GM18511 (cell line): ENCODE results near the gene HADH.
A peak's percentile ranks its signal among the peaks of the same experiment; 100 is the strongest.
"Not testable (repeated sequence)": the region's sequence is repeated elsewhere in the genome, so short reads cannot be mapped to it uniquely, and the experiment has no call there.

Experiments
- ATAC-seq: cut with Tn5 transposase; IDR thresholded peaks from one replicate; pipeline ENCODE4 v1.9.1; 2021; ENCODE audit warnings: mild to moderate bottlenecking, moderate library complexity; ENCODE audit not compliant: unreplicated experiment

Gene HADH

DNA sequence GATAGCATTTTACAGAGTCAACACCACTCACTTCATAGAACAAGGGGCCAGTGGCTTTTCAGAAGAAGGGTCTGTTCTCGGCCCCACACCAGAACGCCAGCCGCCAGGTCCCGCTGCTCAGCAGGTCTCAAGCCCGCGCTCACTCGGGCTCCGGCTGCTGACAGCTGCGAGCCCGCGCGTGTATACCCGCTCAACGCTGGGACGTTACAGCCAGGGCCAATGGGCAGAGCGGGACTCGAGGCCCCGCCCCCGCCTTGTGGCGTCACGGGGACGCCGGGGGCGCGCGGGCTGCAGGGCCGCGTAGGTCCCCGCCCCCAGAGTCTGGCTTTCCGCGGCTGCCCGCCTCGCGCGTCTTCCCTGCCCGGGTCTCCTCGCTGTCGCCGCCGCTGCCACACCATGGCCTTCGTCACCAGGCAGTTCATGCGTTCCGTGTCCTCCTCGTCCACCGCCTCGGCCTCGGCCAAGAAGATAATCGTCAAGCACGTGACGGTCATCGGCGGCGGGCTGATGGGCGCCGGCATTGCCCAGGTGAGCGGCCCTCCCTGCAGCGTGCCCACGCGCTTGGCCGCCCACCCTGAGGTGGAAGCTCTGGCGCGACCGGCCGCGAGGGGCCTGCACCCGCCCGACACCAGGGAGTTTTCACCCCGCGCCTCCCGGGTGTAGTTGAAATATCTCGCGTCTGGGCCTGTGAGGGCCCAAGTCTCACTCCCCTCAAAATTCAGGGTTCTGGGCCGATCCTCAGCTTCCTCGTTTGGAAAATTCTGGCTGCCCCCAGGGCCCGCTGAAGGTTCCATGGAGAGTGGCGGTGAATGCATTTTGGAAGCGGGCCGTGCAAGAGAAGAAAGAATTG is at the start of gene HADH:
TSS of gene HADH (plus strand) at position 353 of the 850 bp plus-strand sequence. CDS start at position 397, 44 bp downstream.
- ATAC-seq = peak; percentile 96

DNA sequence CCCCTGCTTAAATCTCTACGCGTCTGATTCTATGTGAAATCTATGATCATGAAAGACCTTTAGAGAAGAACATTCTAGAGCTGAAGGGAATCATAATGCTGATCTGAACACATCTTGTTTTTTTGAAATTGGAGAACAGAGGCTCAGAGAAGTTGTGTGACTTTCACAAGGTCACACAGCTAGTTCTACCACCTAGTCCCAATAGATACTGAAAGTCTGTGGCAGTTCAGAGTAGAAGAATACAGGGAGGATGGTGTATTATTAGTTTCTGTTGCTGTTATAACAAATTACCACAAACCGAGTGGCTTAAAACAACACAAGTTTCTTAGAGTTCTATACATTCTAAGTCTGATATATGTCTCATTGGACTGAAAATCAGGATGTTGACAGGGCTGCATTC is 43.9 kb upstream of the HADH start:
- no peak for ATAC-seq

DNA sequence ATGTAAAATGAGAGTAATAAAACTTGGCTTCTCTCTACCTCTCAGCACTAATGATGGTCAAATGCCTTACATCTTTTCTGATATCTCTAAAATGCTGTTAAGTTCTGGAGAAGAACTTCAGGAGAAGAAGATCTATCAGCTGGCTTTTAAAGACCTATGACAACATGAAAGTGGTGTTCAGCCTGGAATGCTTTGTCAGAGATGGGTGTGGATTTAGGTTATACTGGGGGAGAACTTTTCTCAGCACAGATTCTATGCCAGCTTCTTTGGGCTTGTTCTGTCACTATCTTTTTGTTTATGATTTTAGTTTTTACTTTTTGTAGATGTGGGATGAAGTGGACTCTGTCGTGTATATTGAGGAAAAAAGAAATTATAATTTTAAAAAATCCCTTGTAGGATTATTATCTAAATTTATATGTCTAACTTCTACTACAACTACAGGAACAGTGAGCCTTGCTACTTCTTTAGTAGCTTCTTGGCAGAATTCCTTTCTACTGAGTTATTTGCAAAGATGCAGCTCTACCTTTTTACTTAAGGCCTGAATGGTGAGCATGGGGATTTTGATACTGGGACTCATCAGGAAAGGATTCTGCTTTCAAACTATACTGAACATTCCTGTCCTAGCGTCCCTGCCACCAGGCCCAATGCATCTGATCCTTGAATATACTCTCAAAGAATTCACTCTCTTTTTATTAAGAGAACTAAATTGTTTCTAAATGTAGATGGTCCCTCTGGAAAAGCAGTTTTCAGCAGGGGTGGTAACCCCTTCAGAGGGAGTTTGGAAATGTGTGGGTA is 38.7 kb upstream of the HADH start:
- no peak for ATAC-seq

DNA sequence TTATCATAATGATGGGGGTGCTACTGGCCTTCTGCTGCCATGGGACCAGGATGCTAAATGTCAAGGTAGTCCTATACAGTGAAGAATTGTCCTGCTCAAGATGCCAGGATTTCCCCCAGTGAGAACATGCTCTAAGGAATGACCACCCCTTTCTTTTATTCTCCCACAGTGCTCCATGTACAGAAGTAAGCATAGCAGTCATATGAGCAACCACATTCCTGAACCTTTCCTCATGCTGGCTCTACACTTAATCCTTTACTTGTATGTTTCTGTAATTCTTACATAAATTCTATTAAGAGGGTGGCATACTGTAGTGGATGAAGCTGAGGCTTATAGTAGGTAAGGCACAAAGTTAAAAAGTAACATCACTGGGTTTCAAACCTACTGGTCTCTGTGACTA is 38.1 kb upstream of the HADH start:
- no peak for ATAC-seq

DNA sequence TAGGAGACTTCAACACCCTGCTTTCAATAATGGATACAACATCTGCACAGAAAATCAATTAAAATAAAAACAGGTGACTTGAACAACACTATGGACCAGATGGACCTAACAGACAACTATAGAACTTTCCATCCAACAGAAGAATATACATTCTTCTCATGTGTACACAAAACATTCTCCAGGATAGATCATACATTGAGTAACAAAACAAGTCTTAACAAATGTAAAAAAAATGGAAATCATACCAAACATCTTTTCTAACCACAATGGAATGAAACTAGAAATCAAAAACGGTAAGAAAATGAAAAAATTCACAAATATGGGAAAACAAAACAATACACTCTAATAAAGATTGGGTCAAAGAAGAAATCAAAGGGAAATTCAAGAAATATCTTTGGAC is 33.7 kb upstream of the HADH start:
- no peak for ATAC-seq

DNA sequence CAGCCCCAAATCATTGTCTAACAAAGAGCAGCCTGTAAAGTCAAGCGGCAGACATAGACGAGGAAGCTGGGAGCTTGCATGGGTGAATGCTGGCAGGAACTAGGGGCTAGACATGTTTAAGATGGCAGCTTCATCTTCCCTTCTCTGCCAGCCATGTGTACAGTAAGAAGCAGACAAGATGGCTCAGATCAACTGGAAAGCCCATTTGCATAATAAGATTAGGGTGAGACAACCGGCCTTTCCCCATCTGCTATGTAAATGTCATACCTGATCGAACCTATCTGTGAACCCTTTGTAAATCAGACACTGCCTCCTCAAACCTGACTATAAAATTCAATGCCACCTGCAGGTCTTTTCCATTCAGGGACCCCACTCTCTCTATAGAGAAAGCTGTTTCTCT is 22.8 kb upstream of the HADH start:
- no peak for ATAC-seq

DNA sequence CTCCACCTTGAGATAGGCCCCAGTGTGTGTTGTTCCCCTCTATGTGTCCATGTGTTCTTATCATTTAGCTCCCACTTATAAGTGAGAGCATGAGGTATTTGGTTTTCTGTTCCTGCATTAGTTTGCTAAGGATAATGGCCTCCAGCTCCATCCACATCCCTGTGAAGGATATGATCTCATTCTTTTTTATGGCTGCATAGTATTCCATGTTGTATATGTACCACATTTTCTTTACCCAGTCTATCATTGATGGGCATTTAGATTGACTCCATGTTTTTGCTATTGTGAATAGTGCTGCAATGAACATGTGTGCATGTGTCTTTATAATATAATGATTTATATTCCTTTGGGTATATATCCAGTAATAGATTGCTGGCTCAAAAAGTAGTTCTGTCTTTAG is 22.2 kb upstream of the HADH start:
- not testable (repeated sequence) for ATAC-seq

DNA sequence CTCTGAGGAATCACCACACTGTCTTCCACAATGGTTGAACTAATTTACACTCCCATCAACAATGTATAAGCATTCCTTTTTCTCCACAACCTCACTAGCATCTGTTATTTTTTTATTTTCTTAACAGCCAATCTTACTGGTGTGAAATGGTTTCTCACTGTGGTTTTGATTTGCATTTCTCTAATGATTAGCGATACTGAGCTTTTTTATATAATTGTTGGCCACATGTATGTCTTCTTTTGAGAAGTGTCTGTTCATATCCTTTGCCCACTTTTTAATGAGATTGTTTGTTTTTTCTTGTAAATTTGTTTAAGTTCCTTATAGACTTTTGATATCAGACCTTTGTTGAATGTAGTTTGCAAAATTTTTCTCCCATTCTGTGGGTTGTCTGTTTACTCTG is 21.8 kb upstream of the HADH start:
- not testable (repeated sequence) for ATAC-seq

DNA sequence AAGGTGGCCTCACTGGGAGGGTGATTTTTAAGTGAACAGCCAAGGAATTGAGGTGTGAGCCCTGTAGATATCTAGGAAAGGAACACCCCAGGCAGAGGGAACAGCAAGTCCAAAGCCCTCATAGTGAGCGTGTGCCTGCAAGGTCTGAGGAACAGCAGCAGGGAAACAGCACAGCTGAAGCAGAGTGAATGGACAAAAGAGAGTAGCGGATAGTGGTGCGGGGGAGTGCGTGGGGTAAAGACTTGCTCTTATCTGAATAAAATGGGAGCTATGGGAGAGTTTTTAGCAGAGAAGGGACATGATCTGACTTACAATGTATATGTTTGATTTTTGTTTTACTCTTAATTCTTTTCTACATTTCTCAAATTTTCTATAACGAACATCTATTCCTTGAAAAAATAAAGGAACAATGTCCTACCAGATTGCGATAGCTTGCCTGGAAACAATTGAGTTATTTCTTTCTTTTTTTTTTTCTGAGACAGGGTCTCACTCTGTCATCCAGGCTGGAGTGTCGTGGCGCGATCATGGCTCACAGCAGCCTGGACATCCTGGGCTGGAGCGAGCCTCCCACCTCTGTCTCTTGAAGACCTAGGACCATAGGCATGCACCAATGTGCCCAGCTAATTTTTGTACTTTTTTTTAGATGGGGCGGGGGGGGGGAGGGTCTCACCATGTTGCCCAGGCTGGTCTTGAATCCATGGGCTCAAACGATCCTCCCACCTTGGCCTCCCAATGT is 19.5 kb upstream of the HADH start:
- no peak for ATAC-seq

DNA sequence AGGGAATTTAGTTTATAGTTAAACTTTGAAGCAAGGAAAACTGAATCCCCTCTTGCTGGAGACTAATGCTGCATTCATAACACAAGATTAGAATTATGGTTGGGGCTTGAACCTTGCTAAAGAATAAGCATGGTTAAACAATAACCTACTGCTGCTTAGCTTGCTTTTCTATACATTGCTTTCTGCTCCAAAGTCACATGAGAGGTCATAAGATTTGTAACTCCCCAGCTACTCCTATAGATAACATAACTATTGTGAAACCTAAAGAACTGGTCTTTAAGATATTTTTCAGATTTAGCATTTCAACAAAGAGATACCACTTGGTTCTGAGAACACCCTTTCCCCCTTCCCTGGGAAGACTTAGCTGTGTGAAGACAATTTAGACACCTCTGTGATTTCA is 17.1 kb upstream of the HADH start:
- ATAC-seq = no peak

DNA sequence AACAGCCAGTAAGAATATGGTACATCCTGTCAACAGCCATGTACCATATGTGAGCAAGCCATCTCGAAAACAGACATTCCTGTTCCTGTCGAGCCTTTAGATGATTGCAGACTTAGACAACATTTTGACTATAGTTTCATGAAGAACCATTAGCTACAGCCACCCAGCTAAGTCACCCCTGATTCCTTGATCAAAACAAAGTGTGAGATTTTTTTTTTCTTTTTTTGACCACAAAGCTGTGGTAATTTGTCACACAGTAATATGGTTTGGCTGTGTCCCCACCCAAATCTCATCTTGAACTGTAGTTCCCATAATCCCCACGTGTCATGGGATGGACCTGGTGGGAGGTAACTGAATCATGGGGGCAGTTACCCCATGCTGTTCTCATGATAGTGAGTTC is 15.2 kb upstream of the HADH start:
- no peak for ATAC-seq

DNA sequence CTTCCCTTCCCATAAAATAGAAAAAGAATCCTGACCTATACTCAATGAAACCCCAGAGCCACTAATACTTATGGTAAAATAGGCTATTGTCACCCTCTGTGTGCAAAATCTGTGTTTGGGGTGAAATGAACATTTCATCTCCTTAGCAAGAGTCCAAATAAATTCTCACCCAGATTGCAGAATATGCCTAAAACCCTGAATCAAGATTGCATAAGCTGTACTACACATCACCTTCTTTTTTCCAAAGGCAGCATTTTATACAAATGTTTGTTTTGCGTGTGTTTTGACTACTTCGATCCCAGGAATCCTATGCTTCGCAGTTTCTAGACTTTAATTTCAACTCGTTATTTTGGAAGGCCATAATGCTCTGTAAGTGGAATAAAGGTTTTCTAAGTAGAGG is 12.2 kb upstream of the HADH start:
- ATAC-seq = no peak

DNA sequence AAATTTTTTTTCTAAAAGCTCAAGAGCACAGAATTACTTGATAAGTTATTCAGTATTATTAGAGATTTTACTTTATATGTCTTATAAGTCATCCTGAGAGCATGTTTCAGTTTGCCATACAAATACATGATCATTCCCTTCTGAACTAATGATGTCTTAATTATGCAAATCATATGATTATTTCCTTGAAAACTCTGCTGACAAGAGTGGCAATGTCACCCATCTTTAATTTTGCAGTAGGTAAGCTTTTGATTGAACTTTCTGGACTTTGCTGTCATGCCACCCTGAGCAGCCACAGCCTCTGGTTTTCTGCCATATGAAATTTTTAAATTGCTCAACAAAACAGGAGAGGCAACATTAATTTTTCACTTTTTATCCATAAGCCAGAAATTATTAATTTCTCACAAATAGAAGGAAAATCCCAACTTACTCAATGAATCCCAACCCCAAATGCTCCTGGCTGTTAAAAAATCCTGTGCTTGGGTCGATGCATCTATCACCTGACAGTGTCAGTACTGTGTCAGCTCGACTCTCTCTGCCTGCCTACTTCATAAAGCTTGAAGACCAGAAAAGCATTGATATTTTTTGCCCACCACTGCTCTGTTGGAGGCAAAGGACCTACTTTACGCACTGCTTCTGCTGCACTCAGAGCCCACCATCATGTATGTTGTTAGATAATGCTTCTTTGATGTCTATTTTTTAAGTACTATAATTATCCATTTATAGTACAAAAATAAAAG is 11.6 kb upstream of the HADH start:
- ATAC-seq = no peak

DNA sequence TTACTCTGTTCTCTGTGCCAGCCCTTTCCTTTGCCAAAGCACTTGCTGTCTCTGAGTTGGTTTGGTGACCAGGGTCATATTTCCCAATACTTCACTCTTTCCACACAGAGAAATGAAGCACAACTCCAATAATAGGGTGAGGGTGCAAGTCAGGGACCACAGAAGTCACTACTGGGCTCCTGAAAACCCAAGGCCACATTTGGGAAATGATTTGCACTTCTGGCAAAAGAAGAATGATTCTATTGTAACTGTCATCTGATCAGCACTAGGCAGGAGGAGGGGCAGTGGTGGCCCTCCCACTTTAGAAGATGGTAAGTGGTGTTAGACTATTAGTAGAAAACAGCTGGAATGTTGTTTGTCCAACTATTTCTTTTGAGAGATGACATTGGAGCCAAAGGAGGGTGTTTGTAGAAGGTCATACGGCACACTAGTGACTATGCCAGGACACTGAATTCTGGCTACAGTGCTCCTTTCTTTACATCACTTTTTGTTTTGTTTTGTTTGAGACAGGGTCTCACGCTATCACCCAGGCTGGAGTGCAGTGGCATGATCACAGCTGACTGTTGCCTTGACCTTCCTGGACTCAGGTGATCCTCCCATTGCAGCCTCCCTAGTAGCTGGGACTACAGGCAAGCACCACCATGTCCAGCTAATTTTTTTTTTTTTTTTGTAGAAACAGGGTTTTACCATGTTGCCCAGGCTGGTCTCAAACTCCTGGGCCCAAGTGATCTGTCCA is 10.8 kb upstream of the HADH start:
- ATAC-seq = no peak

DNA sequence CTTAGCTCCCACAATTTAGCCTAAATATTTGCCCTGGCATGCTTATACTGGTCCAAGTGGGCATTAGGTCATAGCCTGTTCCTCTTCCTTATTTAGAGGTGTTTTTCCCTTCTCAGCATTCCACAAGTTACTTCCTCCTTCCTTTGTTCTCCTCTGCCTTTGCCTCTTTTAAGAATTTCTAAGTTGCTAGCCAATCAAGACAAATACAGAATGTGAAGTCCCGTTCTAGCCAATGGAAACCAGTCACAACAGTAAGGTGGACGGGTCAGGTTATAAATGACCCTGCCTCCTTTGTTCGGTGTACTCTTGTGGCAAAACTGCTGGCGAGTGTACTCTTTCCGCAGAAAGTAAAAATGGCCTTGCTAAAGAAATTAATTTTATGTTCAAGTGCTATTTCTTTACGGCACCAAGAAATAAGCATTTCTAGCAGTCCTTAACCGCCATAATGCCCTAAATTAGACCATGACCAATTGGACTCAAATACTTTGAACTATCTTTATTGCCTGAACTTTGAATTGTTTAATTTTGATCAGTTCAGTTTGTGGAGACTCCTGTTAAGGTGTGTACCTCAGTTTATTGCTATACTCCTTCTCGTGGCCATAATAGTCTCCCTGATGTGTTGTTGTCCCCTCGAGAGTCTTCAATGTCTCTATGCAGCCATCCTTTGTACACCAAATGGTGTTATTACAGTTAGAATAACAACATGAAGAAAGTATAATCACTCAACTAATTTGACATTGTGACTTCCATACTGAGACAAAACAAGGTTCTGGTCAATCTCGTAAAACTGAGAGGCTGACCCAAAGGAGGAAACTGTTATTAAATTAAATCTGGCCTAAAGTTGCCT is 1.6 kb upstream of the HADH start:
- no peak for ATAC-seq

DNA sequence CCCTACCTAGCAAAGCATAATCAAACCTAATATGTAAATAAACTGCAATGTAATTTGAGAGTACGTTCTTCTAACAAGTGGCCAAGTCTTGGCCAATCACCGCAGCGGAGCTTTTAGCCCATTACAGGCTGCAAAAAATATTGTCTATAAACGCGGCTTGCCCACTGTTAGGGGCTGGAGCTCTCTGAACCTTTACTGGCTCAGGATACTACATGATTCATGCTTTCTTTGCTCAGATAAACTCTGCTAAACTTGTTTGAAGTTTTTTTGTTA is 990 bp upstream of the HADH start:
- ATAC-seq = no peak

DNA sequence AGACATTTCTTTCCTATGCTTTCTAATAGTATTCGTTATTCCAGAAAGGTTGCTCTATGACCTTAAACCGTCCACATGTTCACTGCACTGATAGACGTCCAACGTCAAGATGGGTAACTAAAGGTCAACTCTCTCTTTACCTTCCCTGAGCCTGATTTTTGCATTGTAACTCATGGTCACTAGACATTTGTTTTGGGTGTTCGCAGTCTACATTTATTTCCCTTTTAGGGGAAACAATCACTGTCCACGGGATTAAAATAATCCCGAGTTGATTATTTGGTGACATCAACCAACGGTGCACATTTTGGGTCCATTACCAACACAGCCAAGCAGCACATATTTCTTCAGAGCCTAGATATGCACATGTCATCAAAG is 540 bp upstream of the HADH start:
- peak; percentile 16 for ATAC-seq

DNA sequence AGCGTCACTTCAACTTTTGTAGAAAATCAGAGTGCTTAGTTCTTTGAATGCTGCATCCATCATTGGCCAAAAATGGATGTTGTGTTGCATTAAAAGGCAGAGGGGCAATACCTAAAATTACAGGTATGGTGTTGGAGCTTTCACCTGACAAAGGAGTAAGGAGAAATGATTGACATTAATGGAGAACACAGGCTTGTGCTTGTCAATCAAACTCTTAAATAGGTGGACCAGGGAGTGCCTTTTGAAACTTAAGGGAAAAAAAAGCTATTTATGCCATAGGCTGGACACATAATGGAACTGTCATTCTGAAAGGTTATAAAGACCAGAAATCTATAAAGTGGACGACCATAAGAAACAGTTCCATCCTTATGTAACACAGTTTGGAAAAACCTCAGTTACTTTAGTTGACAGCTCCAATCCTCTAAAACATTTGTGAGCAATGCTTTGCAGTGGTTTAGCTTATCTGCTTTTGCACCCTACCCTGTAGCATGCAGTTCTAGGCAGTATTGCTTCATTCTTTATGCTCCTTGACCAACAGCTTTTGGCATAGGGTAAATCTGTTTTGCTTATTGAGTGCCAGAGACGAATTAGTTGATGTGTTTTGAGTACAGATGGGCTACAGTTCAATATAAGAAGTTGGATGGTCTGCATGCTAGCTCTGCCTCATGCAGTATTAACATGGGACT is 2.4 kb downstream of the HADH start:
- ATAC-seq = no peak

DNA sequence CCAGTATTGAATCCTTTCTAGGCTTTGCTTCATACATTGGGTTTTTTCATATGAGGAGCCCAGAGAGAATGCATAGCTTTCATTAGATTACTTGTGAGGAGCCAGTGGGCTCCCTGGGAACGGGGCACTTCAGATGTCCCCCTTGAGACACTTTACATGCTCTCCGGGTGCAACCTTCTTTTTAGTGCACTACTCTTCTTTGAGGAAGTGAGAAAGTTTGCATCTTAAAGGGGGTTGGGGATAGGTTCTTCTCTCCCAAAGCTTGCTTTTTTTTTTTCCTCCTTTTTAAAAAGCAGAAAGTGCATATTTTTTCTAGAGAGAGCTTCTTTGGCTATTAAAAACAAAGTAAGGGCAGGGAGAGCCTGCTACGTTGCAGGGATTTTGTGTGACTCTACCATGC is 4.3 kb downstream of the HADH start:
- ATAC-seq = peak; percentile 42
